ENCODE results near the gene NISCH.

Gene NISCH

DNA sequence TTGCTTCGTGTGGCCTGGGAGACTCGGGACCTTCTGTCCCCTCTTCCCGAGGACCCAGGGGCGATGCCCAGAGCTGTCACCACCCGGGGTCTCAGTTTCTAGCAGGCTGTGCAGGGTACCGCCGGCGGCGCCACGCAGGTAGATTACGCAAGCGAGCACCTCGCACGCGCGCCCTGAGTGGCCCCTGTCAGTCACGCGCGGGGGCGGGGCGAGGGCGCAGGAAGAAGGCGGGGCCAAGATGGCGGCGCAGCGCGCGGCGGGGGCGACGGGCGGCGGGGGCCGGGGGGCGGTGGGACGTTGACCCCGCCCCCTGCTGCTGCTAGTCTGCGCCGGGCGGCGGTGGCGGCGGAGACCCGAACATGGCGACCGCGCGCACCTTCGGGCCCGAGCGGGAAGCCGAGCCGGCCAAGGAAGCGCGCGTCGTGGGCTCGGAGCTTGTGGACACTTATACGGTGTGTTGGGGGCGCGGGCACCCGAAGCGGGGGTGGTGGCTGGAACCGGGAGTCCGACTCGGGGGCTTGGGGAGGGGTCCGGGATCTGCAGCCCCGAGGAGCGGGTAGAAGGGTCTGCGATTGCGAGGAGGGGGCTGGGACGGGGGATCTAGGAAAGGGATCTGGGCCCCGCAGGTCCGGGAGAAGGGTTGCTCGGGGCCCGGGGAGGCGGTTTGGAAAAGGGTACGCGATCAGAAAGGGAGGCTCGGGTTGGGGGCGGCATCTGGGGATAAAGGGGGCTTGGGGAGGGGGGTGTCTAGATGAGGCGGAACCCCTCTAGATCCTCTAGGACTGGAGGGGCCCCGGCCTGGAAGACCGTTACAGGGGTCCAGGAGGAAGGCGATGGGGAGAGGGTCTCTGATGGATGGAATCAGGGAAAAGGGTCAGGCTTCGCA, at the start of gene NISCH:
Gene NISCH, plus strand, starts transcription at position 322 of the 886 bp plus-strand sequence. Its CDS starts 38 bp downstream, at position 360.
- DNase-seq, result peak; percentile 92

DNA sequence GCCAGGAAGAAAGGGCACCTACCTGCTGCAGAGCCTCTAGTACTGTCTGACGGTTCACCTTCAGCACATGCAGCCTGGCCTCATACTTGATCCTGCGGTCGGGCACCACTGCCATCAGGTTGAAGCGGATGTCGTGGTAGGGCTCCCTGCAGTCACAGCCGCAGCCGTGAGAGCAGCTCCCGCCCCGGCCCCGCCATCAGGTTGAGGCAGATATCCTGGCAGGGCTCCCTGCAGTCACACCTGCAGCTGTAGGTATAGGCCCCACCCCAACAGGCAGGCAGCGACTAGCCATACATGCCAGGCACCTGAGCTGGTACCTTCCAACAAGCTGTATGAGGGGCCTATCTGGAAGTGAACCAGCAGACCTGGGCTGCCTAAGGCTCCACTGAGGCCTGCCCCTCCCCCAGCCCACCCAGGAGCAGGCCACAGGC, 49.2 kb upstream of the NISCH start:
- DNase-seq, result peak; percentile 27

- DNase-seq, result peak; percentile 23
These were observed 48.5 kb upstream of the NISCH start for GRCh38 chr3:52406791-52407510.

- peak; percentile 20 for DNase-seq
These were observed 47.6 kb upstream of the NISCH start for GRCh38 chr3:52407779-52408178.

- peak; percentile 21 for DNase-seq
These were observed 46.9 kb upstream of the NISCH start for GRCh38 chr3:52408466-52408865.

- DNase-seq, result no peak
These were observed 39.6 kb upstream of the NISCH start for GRCh38 chr3:52415800-52416199.

GRCh38 chr3:52420388-52420787, 35.0 kb upstream of the NISCH start:
- peak; percentile 10 for DNase-seq

DNA sequence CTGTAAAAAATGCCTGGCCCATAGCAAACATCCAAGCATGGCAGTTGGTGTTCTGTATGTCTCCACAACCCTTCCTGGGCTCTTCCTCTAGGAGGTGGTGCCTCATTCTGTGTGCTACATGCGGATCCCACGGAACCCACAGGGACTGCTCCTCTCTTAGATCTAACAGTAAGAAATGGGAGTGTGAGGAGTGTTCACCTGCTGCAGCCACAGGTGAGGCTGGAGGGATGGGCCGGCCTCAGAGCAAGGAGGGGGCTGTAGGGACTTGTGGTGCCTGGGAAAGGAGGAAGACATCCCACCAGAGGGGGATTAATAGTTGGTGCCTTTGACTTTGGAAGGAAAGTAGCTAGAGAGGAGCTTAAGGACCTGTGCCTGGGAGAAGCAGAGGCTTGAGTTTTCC, 32.7 kb upstream of the NISCH start:
- DNase-seq, result no peak

DNA sequence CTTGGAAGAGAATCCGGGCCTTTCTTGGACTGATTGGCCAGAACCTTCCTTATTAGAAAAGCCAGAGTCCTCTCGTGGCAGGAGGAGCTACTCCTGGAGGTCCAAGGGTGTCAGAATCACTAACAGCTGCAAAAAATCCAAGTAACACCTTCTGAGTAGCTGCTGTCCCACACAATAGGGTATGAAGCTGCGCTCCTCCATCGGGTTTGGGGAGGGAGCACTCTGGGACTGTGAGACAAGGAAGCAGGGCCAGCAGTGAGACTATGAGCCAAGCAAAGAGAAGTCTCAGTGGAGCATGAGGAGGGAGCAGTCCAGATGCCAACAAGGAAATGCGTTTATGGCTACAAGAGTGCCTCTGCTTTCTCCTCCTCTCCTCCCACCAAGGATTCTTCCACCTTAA, 32.2 kb upstream of the NISCH start:
- DNase-seq, result peak; percentile 15

DNA sequence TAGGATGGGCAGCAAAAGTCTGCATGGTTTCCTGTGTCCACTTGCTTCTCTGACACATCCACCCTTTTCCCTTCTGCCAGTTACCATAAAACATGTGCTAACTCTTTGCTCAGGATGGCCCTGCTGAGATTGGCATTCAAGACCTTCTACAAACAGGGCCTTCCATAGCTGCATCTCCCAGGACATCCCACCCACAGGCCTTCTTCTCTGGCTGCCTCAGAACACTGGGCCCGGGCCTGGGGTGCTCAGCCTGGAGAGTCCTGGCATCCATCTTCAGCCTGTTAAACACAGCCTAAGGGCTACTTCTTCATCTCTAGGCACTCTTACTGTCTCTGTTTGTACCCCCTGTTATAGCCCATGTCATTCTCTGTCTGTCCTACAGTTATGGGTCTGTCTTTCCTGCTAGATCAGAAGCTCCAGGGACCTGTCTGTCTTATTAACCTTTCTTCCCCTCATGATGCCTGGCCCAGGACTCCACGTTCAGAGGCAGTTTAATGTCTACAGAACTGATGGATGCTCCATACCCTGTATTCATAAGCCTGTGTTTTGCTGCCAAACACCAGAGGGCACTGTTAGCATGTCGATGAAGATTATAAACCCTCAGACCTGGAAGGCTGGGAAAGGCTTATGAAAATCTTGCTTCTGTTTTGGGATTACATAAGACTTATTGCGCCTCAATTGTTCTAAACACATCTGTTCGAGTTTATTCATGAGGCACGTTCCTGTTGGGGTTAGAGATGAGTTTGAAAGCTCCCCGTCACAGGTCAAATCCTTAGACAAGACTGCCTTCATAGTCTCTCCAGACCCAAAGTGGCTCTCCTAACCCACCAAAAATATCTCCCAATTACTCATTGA, 27.0 kb upstream of the NISCH start:
- DNase-seq, result peak; percentile 73

DNA sequence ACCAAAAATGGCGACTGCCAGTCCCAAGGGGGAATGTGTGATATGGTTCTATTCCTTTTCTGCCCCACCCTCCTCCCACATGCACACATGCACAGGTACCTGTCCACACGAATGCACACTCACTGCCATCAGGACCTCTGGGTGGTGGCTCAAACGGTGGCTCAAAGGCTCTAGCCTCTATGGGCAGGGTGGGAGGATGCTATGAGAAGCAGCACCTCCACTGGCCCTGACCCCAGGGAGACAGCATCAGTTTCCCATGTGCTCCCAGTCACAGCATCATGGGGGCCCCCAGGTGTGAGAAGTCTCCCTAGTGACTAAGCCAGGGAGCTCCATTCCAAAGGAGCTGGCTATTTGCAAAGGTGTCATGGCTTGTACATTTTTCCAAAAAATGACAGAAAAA, 26.4 kb upstream of the NISCH start:
- DNase-seq, result peak; percentile 16

DNA sequence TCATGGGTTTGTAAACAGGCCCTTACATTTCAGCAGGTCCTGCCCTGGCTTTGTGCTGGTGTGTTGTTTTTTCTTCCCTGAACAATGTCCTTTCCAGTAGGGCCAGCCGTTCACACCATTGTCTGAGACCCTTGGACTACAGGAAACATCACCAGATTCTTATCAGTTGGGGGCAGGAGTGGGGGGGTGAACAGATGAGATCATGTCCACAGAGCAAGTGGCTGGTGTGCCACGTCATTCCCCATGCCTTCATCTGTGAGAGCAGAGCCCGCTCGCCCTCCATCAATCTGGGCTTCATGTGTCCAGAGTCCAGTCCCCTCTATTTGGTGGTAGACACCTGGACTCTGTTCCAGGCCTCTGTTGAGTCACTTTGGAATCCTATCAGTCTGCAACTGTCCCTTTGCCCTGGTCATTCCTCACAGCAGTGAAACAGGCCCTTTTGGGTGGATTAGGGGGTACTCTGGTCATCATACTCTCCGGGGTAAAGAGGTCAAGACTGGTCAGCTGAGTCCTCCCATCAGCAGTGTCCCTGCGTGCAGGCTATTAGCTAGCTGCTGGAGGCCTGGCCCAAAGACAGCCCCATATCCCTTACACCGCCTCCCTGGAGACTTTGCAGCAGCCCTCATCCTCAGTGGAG, 25.5 kb upstream of the NISCH start:
- peak; percentile 25 for DNase-seq

- no peak for DNase-seq
These were observed 25.0 kb upstream of the NISCH start for GRCh38 chr3:52430416-52430810.

DNA sequence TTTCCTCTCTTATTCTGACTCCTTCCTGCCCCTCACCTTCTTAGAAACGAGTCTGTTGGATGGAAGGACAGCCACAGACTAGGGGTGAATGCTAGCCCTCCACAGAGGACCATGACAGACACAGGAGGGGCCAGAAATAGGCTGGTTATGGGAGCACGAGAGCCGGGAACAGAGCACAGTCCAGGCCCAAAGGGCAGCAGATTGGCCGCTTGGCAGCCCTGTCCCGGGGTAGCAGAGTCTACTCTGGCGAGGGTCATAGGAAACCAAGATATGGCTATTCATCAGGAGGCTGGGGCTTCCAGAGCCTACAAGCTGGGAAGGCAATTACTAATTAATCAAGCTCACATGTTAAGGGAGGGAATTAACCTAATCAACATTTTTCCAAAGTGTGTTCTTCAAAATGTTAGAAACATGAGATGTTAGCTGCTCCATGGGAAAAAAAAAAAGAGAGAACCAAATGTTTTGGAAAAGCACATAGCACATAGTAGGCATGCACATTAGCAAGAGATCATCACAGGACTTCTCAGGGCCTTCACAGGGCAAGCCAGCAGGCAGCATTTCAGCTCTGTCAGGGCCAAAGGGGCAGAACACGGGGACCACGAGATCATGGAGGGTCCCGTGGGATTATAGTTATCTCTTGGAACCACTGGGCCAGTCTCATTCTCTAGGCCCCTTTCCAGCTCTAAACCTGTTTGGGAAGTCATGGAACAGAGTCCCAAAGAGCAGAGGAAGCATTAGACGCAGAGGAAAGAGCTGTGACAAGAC, 23.8 kb upstream of the NISCH start:
- DNase-seq, result no peak

- DNase-seq, result no peak
These were observed 23.2 kb upstream of the NISCH start for GRCh38 chr3:52432225-52432624.

DNA sequence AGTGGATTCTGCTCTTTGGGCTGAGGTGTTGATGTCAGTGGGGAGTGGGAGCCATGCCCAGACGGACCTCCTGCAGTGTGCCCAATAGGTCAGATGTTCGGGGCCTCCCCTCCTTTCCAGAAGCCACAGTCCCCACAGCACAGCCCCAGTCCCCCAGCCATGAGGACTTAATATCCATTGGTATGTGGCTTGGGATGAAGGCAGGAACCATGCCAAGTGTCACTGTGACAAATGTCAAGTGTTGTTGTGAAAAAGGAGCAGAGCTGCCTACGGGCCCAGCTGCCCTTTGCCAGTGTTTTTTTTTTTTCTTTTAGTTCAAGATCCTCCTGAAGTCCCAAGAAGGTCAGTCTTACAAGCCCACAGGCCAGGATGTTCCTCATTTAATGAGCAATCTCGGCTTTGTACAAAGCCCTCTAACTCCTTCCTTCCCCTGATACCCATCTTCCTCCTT, 22.7 kb upstream of the NISCH start:
- peak; percentile 31 for DNase-seq

- peak; percentile 18 for DNase-seq
These were observed 21.9 kb upstream of the NISCH start for GRCh38 chr3:52433328-52433995.

- DNase-seq, result no peak
These were observed 21.4 kb upstream of the NISCH start for GRCh38 chr3:52433996-52434479.

GRCh38 chr3:52434491-52435115, 20.8 kb upstream of the NISCH start:
- DNase-seq, result no peak
